Heart right ventricle (tissue), 16 donors: ENCODE measurements around the gene NUDT16L1. TPM values are rescaled to one million over a fixed set of nuclear protein-coding genes. Genes with fewer than 3 reads are reported as not detected.

ENCODE experiments used
- ATAC-seq, 8 donors: fragments of 200-7000 bp; cut with Tn5 transposase; one replicate each; pipeline ENCODE4 v1.9.1; 2020; ENCODE audit warnings: mild to moderate bottlenecking in 8 of 8, moderate library complexity in 8 of 8, moderate number of reproducible peaks in 1 of 8
- DNase-seq, 2 donors: peaks; one replicate each; pipeline ENCODE4 v3.0.0-alpha.2; 2020
- H3K27ac ChIP-seq, 10 donors: fragments of 200-600 bp; sonication (generic) in 2 of 10; one replicate each; pipeline versions ENCODE4 v1.5.0 to v1.8.0; 2020 to 2022; ENCODE audit warnings: mild to moderate bottlenecking in 3 of 10
- H3K27me3 ChIP-seq, 7 donors: fragments of 200-600 bp; one replicate each; pipeline ENCODE4 v1.8.0; 2021 to 2022; ENCODE audit warnings: mild to moderate bottlenecking in 2 of 7
- H3K36me3 ChIP-seq, 9 donors: fragments of 200-600 bp; sonication (generic) in 1 of 9; one replicate each; pipeline versions ENCODE4 v1.5.0 to v1.8.0; 2020 to 2022; ENCODE audit warnings: mild to moderate bottlenecking in 2 of 9
- H3K4me1 ChIP-seq, 9 donors: fragments of 200-600 bp; sonication (generic) in 1 of 9; one replicate each; pipeline versions ENCODE4 v1.5.0 to v1.8.0; 2020 to 2022; ENCODE audit warnings: mild to moderate bottlenecking in 4 of 9
- H3K4me3 ChIP-seq, 10 donors: fragments of 200-600 bp; sonication (generic) in 2 of 10; one replicate each; pipeline versions ENCODE4 v1.5.0 to v1.8.0; 2020 to 2022; ENCODE audit warnings: mild to moderate bottlenecking in 7 of 10, moderate library complexity in 2 of 10
- H3K9me3 ChIP-seq, 11 donors: fragments of 200-600 bp in 10 of 11; sonication (generic) in 2 of 11; one replicate each; pipeline versions ENCODE4 v1.5.0 to v1.8.0; 2013 to 2022; ENCODE audit warnings: mild to moderate bottlenecking in 2 of 11, control low read depth in 1 of 11, moderate library complexity in 1 of 11
- CTCF ChIP-seq, 9 donors: fragments of 200-600 bp; sonication (generic) in 2 of 9; IDR thresholded peaks; one replicate each; pipeline versions ENCODE4 v1.5.0 to v1.8.0; 2021 to 2022; ENCODE audit warnings: antibody characterized with exemption in 9 of 9, mild to moderate bottlenecking in 5 of 9, moderate library complexity in 1 of 9
- WGBS, 2 donors: extraction: QIAGEN DNeasy Blood & Tissue Kit; methylation state at CpG; one replicate each; pipeline ENCODE4 v1.1.7; 2013; ENCODE audit warnings: inconsistent platforms in 1 of 2; 5-methylcytosine and 5-hydroxymethylcytosine counted together
- intact Hi-C, 10 donors: fragments of 100-400 bp; cut with DNase I; formaldehyde crosslinking; loops; one replicate each; pipeline versions ENCODE4 v1.11.1 to v1.14.2; 2022
- polyA plus RNA-seq, 2 donors: library from polyadenylated mRNA; stranded (reverse); fragments of 200-250 nt; gene quantifications; one replicate each; pipeline ENCODE4 v1.2.3, GENCODE V29; 2013
- total RNA-seq, 10 donors: library from RNA; stranded (reverse); fragmentation: NEBNext Ultra II Directional in 3 of 10; extraction: Animal tissue kit (Norgen Biotek cat#: 25700) in 3 of 10; gene quantifications; one replicate each; pipeline versions ENCODE4 v1.2.1 to v1.2.4, GENCODE V29; 2021 to 2023
- donor health status: Arrhythmogenic right ventricular cardiomyopathy.
- donor health status: ischemic (EF 13 %, LVEDD 7.1; RV severe dilation, severe dysfunction).
- donor health status: healthy with polysubstance abuse.
- donor health status: DM: no; HTN: yes; CAD: no.
- donor health status: DM: no; HTN: no; CAD: no.
- donor health status: ischemic (EF 25% LVEDD 6.9; RV normal size, moderate dysfunction).
- donor health status: ischemic (EF 25% LVEDD 5.7; RV mildly dilated, moderate dysfunction).
- donor health status: healthy.
- donor health status: DM: yes; HTN: yes; CAD: no.
- donor health status: Ischemic cardiomyopathy.
- donor health status: ischemic (EF 35%, LVEDD 5.7; RV mildly dilated, moderate dysfunction).
- donor health status: nonischemic (EF 11% LVEDD 7.7; RV severe dilation, severe dysfunction).
- donor health status: DM: yes; HTN: yes; CAD: no.
- donor health status: PGD.
- donor health status: ischemic (EF 29% LVEDD 5.4; RV normal size, mild dysfunction).
- donor health status: nonischemic (EF 23%, LVEDD 6.1; RV moderate dilation, normal function).

Gene NUDT16L1
- total and polyA plus RNA-seq, 12 donors = 25.4 to 65.7 (median 47.0) TPM

GRCh38 chr16:4656221-4656620 lies 37.1 kb upstream of the NUDT16L1 start:
- intact Hi-C loops = no loop called here
- TF ChIP-seq CTCF (IDR thresholded peaks at IDR 0.05) = no peak

GRCh38 chr16:4656695-4657686 lies 36.4 kb upstream of the NUDT16L1 start:
- no peaks in the 10 kb centered on the region for H3K27me3 ChIP-seq
- TF ChIP-seq CTCF (IDR thresholded peaks at IDR 0.05) = no peak
- WGBS, 2 donors = 94 to 96% methylated on average over 25 of the region's 25 CpGs

More at GRCh38 chr16:4656221-4656620, 37.1 kb upstream of the NUDT16L1 start:
- DNase-seq (no peak), ATAC-seq (no peak)
- WGBS, 2 donors = 94 to 95% methylated on average over 12 of the region's 12 CpGs
- Histone ChIP-seq H3K36me3 (peaks cover 0 to 90% (median 35%) of the 10 kb centered on the region in 9 donors), H3K9me3 (no peaks in the 10 kb centered on the region), H3K4me1 (peaks cover 6 to 21% (median 12%) of the 10 kb centered on the region in 9 donors), H3K27ac (no peak overlapping the region), H3K27me3 (no peaks in the 10 kb centered on the region), H3K4me3 (no peak overlapping the region)

GRCh38 chr16:4659363-4660353 lies 33.7 kb upstream of the NUDT16L1 start:
- whole genome bisulfite sequencing, 2 donors = 84 to 90% methylated on average over 29 of the region's 29 CpGs
- Histone ChIP-seq H3K27ac (peak overlapping the region in 3 of 10 donors; percentile 13 to 68 (median 25)), H3K27me3 (no peaks in the 10 kb centered on the region), H3K4me1 (peaks cover 6 to 43% (median 23%) of the 10 kb centered on the region in 9 donors), H3K36me3 (peaks cover 0 to 77% (median 15%) of the 10 kb centered on the region in 9 donors), H3K4me3 (no peak overlapping the region), H3K9me3 (no peaks in the 10 kb centered on the region)
- intact Hi-C loops = no loop called here
- ATAC-seq (peak in 1 of 8 donors; percentile 6), DNase-seq (no peak)
- TF ChIP-seq CTCF (IDR thresholded peaks at IDR 0.05) = no peak

More at GRCh38 chr16:4656695-4657686, 36.4 kb upstream of the NUDT16L1 start:
- Histone ChIP-seq H3K27ac (no peak overlapping the region), H3K9me3 (no peaks in the 10 kb centered on the region), H3K36me3 (peaks cover 0 to 88% (median 35%) of the 10 kb centered on the region in 9 donors), H3K4me3 (no peak overlapping the region), H3K4me1 (peaks cover 6 to 29% (median 12%) of the 10 kb centered on the region in 9 donors)
- ATAC-seq (no peak), DNase-seq (no peak)
- intact Hi-C loops = no loop called here
